Endothelial cell (in vitro differentiated cells): ENCODE results near the gene LACTB. TPM values are rescaled to one million over a fixed set of nuclear protein-coding genes. Genes with fewer than 3 reads are reported as not detected.
A peak's percentile ranks its signal among the peaks of the same experiment; 100 is the strongest.

Experiments used
- DNase-seq: peaks from one replicate; pipeline ENCODE4 v3.0.0; 2021; ENCODE audit warnings: low spot score
- H3K27ac Mint-ChIP-seq: one replicate; pipeline ENCODE4 v1.8.0; 2021; ENCODE audit warnings: mixed read lengths, inconsistent platforms; ENCODE audit not compliant: unreplicated experiment
- H3K27me3 Mint-ChIP-seq: one replicate; pipeline ENCODE4 v1.8.0; 2021; ENCODE audit warnings: mild to moderate bottlenecking, moderate library complexity, mixed read lengths, inconsistent platforms; ENCODE audit not compliant: unreplicated experiment
- H3K36me3 Mint-ChIP-seq: one replicate; pipeline ENCODE4 v1.8.0; 2021; ENCODE audit warnings: mild to moderate bottlenecking, low read depth, mixed read lengths, inconsistent platforms; ENCODE audit not compliant: unreplicated experiment
- H3K4me1 Mint-ChIP-seq: one replicate; pipeline ENCODE4 v1.8.0; 2021; ENCODE audit warnings: mild to moderate bottlenecking, mixed read lengths, inconsistent platforms; ENCODE audit not compliant: unreplicated experiment
- H3K4me3 Mint-ChIP-seq: one replicate; pipeline ENCODE4 v1.8.0; 2021; ENCODE audit warnings: mild to moderate bottlenecking, mixed read lengths, inconsistent platforms; ENCODE audit not compliant: unreplicated experiment
- H3K9me3 Mint-ChIP-seq: one replicate; pipeline ENCODE4 v1.8.0; 2021; ENCODE audit warnings: mixed read lengths, inconsistent platforms; ENCODE audit not compliant: unreplicated experiment
- long read RNA-seq: library from polyadenylated mRNA; unstranded; transcript quantifications from one replicate; pipeline ENCODE4 v2.0.0, GENCODE V29; 2020; ENCODE audit not compliant: unreplicated experiment
- total RNA-seq: library from RNA; stranded (reverse); fragmentation: NEBNext Ultra II Directional; extraction: Animal tissue kit (Norgen Biotek cat#: 25700); gene quantifications from one replicate; pipeline ENCODE4 v1.2.1, GENCODE V29; 2021; ENCODE audit not compliant: unreplicated experiment
- TF ChIP-seq, protein P1 (sequence below): fragments of 200-600 bp; sonication (generic); IDR thresholded peaks from one replicate; pipeline ENCODE4 v1.5.0; 2021; ENCODE audit warnings: antibody characterized with exemption; ENCODE audit not compliant: unreplicated experiment

Gene LACTB, protein sequence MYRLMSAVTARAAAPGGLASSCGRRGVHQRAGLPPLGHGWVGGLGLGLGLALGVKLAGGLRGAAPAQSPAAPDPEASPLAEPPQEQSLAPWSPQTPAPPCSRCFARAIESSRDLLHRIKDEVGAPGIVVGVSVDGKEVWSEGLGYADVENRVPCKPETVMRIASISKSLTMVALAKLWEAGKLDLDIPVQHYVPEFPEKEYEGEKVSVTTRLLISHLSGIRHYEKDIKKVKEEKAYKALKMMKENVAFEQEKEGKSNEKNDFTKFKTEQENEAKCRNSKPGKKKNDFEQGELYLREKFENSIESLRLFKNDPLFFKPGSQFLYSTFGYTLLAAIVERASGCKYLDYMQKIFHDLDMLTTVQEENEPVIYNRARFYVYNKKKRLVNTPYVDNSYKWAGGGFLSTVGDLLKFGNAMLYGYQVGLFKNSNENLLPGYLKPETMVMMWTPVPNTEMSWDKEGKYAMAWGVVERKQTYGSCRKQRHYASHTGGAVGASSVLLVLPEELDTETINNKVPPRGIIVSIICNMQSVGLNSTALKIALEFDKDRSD
- total RNA-seq: 10.1 TPM
- long read RNA-seq, partial matches to known transcripts: 1 of 6 reads
- long read RNA-seq, other reads (novel, unspliced or antisense): 2 of 6 reads

DNA sequence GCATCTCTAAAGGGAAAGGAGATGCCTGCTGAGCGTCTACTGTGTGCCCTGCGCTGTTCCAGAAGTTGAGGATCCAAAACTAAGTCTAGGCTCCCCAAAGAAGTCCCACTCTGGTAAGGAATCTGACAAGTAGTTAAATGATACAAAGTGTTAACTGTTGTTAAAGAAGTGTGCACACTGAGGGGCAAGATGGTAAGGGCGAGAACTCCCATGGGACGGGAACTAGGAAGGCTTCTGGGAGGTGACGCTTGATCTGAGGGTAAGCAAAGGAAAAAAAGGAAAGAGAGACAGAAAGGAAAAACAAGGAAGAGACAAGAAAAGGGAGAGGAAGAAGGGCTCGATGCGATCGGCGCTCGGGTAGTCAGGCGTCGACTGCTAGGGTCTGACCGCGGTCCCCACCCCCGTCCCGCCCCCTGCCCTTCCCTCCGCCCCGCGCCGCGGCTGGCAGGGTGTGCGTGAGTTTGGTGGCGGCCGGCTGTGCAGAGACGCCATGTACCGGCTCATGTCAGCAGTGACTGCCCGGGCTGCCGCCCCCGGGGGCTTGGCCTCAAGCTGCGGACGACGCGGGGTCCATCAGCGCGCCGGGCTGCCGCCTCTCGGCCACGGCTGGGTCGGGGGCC is at the start of gene LACTB:
Gene LACTB (plus strand): TSS at position 480 of the 620 bp plus-strand sequence. CDS start 11 bp downstream, at position 491.
- Mint-ChIP-seq H3K36me3 (peaks cover 20% of the 10 kb centered on the region), H3K27me3 (peaks cover 9% of the 10 kb centered on the region), H3K4me3 (peak within 1 kb of the TSS; percentile 93), H3K9me3 (peaks cover 5% of the 10 kb centered on the region), H3K4me1 (peaks cover 9% of the 10 kb centered on the region), H3K27ac (peak within 1 kb of the TSS; percentile 81)
- TF ChIP-seq, protein P1, sequence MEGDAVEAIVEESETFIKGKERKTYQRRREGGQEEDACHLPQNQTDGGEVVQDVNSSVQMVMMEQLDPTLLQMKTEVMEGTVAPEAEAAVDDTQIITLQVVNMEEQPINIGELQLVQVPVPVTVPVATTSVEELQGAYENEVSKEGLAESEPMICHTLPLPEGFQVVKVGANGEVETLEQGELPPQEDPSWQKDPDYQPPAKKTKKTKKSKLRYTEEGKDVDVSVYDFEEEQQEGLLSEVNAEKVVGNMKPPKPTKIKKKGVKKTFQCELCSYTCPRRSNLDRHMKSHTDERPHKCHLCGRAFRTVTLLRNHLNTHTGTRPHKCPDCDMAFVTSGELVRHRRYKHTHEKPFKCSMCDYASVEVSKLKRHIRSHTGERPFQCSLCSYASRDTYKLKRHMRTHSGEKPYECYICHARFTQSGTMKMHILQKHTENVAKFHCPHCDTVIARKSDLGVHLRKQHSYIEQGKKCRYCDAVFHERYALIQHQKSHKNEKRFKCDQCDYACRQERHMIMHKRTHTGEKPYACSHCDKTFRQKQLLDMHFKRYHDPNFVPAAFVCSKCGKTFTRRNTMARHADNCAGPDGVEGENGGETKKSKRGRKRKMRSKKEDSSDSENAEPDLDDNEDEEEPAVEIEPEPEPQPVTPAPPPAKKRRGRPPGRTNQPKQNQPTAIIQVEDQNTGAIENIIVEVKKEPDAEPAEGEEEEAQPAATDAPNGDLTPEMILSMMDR: no peak
- peak; percentile 84 for DNase-seq

DNA sequence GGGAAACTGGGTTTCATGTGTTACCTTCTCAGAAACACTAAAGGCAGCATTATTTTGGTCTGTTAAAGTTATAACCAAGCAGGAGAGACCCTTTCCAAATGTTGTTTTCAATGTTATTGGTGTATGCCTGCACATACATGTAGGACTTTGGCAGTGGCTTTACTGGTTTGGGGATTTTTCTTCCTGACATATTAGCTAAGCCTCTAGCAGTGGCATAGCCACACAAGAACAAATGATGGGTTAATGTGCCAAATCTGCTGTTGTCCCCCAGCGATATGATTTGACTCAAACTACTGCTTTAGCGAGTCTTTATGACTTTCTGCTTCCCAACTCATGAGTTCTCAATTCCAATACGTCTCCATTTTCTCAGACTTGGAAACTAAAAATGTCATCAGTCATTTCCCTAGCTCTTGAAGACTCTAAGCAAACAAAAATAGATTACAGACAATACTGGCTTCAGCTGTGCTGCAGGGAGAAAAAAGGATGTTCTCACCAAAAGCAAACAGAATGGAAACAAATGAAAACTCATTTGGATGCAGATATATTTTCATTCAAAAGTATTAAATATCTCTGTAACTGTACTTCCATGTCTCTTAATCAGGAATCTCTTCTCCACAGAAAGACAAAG is 49.5 kb upstream of the LACTB start:
- H3K27me3 Mint-ChIP-seq: no peaks in the 10 kb centered on the region
- H3K9me3 Mint-ChIP-seq: no peaks in the 10 kb centered on the region
- H3K27ac Mint-ChIP-seq: no peak overlapping the region
- H3K4me1 Mint-ChIP-seq: no peaks in the 10 kb centered on the region
- H3K4me3 Mint-ChIP-seq: no peak overlapping the region
- DNase-seq: no peak
- H3K36me3 Mint-ChIP-seq: peaks cover 25% of the 10 kb centered on the region
- TF ChIP-seq, protein P1: no peak

DNA sequence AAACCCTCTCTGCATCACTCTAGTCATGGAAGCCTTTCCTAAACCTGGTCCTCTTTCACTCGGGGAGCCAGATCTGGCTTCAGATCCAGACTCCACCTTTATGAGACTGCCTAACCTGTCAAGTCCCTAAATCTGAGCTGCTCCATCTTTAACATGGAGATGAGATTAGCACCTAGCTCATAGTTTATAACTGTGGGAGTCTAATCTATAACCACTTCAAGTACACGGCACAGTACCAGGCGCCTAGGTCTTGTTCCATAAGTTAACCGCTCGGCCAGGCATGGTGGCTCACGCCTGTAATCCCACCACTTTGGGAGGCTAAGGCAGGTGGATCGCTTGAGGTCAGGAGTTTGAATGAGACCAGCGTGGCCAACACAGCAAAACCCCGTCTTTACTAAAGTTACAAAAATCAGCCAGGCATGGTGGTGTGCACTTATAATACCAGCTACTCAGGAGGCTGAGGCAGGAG is 48.8 kb upstream of the LACTB start:
- H3K36me3 Mint-ChIP-seq: peaks cover 25% of the 10 kb centered on the region
- TF ChIP-seq, protein P1: no peak
- no peaks in the 10 kb centered on the region for H3K4me1 Mint-ChIP-seq
- no peaks in the 10 kb centered on the region for H3K27me3 Mint-ChIP-seq
- H3K27ac Mint-ChIP-seq: no peak overlapping the region
- no peak for DNase-seq
- H3K9me3 Mint-ChIP-seq: no peaks in the 10 kb centered on the region
- H3K4me3 Mint-ChIP-seq: no peak overlapping the region

DNA sequence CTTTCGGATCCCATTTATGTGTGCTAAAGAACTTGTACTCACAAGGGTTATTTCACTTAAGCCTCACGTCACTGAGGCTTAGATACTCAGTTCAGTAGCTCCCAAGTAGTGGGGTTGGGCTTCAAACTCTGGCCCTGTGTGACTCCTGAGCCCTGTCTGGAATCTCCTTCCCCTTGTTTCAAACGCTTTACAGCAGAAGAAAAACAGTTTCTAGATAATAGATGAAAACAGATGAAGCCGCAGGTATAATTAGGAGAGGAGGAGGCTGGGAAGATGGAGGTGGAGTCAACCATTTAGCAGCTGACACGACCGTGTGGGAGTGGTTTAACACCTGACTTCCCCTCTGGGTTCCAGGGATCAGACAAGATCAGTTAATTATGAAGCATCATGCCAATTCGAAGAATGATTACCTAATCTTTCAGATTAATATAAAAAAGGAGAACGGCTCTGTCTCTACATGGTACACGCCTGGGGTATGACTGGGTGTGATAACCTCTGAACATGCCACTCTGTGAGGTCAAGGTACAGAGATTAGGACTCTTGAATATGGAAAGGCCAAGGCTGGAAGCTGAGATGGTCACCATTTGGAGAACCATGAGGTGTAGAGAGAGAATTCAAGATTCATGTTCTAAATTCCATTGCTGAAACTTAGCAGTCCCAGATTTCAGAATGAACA is 48.0 kb upstream of the LACTB start:
- H3K27ac Mint-ChIP-seq: no peak overlapping the region
- peaks cover 17% of the 10 kb centered on the region for H3K36me3 Mint-ChIP-seq
- no peaks in the 10 kb centered on the region for H3K27me3 Mint-ChIP-seq
- TF ChIP-seq, protein P1: no peak
- H3K4me3 Mint-ChIP-seq: no peak overlapping the region
- H3K9me3 Mint-ChIP-seq: no peaks in the 10 kb centered on the region
- no peaks in the 10 kb centered on the region for H3K4me1 Mint-ChIP-seq
- no peak for DNase-seq
